GM21367 (cell line): ENCODE data around the gene AVL9.
"Not testable (repeated sequence)": the region's sequence is repeated elsewhere in the genome, so short reads cannot be mapped to it uniquely, and the experiment has no call there.

Source experiments
- ATAC-seq: cut with Tn5 transposase; IDR thresholded peaks from one replicate; pipeline ENCODE4 v1.9.1; 2021; ENCODE audit not compliant: unreplicated experiment

Gene AVL9

DNA sequence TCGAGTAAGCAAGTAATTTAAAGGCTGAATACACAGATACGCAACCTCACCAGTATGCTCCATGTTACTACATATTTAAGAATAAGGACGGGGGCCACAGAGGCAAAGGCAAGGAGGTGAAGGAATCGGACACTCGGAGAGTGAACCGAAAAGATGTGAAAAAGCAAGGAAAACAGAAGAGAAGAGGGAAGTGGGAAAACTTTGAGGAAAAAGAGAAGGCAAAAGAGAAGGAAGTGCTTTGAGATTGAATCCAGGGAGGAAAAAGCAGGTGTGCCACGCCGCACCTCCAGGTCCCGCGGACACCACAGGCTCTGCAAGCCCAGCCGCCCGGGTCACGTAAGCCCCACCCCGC is 367 bp upstream of the AVL9 start:
- ATAC-seq, result peak; percentile 9

DNA sequence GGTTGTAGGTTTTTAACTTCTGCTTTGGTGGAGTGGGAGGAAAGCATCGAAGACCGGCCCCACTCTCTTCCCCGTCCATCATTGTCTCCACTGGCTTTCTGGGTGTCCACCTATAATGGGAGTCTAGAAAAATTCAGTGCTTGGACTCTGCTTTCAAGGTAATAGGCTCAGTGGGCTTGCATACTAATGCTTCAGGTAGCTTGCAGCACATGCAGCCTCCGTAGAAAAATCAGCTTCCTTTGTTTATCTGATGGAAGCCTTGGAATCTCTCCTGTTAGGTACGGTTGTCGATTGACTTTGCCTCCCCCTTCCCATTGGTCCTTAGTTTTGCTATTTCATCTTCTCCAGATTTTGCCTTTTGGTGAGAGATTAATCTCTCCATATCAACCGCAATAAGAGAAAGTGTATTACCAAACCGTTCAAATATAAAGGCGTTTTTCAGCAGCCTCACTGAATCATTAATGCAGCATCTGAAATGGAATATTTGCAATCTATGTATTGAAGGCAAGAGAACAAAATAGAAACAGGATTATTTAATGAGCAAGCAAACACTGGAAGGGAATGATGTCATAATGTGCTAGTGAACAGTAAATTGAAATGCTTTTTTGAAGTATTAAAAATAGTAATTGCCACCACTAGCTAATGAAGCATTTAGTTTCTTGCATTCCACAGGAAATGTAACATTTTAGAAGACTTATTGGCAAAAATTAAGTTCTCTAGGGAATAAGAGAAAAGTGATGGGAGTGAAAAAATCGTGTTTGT is 944 bp downstream of the AVL9 start:
- ATAC-seq, result no peak

DNA sequence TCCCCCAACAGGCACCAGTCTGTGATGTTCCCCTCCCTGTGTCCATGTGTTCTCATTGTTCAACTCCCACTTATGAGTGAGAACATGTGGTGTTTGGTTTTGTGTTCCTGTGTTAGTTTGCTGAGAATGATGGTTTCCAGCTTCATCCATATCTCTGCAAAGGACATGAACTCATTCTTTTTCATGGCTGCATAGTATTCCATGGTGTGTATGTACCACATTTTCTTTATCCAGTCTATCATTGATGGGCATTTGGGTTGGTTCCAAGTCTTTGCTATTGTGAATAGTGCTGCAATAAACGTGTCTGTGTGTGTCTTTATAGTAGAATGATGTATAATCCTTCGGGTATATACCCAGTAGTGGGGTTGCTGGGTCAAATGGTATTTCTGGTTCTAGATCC is 4.5 kb downstream of the AVL9 start:
- ATAC-seq, result not testable (repeated sequence)

DNA sequence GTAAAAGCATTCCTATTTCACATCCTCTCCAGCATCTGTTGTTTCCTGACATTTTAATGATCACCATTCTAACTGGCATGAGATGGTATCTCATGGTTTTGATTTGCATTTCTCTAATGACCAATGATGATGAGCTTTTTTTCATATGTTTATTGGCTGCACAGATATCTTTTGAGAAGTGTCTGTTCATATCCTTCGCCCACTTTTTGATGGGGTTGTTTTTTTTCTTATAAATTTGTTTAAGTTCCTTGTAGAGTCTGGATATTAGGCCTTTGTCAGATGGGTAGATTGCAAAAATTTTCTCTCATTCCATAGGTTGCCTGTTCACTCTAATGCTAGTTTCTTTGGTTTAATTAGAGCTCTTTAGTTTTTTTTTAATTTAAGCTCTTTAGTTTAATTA is 4.9 kb downstream of the AVL9 start:
- not testable (repeated sequence) for ATAC-seq

DNA sequence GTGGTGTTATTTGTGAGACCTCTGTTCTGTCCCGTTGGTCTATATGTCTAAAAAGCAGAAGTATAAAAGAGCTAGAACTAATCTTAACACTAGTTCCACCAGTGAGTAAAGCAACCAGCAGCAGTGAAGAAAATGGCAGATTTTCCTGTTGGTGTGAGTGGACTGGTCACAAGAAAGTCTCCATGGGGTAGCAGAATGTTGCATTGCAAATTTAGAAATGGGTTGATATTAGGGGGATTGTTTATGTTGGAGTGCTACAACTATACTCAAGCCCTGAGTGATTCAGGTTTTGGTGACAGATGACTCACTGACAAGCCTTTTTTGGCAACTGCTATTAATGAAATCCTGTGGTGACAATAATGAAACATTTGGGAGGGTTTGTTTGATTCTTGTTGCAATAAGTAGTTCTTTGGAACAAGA is 5.6 kb downstream of the AVL9 start:
- peak; percentile 64 for ATAC-seq

DNA sequence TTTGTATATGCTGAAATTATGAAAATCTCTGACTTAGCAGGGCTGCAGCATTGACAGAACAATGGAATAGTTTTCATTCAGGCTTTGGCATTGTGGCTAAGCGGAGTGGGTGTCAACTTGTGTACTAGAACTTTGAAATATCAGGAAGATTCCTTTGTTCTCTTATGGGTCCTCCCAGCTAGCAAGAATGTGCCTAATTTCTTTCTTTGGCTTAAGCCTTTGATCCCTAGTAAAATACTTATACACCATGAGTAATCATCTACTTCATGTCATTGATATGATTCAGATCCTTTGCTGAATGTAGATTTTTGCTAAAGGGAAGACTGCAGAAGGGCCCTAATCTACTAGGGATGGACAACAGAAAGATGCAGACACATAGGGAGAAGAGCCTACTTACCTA is 6.2 kb downstream of the AVL9 start:
- ATAC-seq, result no peak

DNA sequence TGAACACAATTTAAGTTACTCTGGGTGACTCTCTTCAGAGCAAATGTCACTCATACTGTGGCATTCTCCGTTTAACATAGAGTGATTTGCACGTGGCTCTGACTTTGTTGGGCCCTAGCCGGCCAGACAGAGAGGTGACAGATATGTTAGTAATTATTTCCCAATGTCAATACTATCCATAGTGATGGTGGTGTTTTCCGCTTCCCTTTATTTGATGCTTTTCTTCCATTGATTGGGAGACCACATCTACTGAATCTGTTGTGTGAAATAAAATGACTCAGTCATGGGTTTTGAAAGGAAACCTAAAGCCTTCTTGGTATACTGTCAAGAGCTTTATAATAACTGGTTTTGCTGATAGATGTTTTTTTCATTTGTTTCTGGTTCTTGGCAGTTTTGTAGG is 7.4 kb downstream of the AVL9 start:
- ATAC-seq, result no peak

DNA sequence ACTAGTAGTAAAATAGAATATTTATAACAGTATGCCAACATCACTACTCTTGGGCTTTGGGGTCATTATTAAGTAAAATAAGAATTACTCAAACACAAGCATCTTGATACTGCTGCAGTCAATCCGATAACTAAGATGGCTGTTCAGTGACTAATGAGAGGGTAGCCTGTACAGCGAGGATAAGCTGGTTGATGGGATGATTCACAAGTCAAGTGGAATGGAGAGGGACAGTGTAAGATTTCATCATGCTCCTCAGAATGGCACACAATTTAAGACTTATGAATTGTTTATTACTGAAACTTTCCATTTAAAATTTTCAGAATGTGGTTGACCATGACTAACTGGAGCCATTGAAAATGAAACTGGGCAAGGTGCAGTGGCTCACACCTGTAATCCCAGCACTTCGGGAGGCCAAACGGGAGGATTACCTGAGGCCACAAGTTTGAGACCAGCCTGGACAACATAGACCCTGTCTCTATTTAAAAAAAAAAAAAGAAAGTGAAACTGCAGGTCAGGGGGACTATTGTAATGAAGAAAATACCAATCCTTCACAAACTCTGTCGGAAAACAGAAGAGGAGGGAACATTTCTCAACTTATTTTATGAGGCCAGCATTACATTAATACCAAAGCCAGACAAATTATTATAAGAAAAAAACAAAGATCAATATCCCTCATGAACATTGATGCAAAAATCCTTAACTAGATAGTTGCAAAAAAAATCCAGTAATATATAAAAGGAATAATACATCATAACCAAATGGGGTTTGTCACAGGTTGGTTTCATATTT is 11.2 kb downstream of the AVL9 start:
- no peak for ATAC-seq

DNA sequence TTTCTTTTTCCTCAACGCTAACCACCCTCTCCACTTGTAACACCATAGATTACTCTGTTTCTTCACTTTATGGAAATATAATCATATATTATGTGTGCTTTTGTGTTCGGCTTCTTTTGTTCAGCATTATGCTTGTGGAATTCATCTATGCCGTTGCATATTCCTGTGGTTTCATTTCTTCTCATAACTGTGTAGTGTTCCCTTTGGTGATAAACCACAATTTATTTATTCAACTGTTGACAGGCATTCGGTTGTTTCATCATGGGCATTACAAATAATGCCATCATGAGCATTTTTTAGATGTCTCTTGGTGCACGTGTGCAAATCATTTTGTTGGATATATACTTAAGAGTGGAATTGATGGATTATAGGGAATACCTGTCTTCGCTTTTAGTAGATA is 12.1 kb downstream of the AVL9 start:
- ATAC-seq, result no peak

DNA sequence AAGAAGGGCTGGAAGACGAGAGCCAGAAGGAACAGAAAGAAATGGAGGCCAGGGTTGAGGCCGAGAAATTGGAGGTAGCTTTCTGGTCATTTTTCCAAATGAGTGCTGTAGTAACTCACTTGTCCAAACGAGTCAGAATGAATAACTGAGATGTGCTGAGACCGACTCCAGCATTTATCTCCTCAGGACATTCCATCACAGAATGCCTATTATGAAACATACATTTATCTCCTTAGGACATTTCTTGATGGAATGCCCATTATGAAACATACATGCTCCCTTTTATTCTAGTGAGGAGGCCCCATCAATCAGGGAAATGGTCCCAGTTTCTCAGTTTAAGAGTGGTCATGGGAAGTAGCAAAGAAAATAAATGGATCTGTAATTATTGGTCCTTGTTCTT is 16.5 kb downstream of the AVL9 start:
- no peak for ATAC-seq

DNA sequence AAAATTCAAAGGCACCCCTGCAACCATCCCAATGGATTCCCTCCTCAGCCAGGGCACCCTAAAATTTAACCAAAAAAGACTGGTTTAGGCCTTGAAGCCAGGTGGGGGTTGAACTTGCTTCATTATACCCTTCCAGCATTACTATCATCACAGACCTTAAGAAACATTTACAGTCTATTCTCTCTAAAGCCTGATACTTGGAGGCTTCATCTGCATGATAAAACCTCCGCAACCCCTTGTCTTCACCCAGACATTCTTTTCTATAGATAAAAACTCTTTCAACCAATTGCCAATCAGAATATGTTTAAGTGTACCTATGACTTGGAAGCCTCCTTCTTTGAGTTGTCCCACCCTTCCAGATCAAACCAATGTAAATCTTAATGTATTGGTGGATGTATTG is 17.9 kb downstream of the AVL9 start:
- ATAC-seq, result no peak

DNA sequence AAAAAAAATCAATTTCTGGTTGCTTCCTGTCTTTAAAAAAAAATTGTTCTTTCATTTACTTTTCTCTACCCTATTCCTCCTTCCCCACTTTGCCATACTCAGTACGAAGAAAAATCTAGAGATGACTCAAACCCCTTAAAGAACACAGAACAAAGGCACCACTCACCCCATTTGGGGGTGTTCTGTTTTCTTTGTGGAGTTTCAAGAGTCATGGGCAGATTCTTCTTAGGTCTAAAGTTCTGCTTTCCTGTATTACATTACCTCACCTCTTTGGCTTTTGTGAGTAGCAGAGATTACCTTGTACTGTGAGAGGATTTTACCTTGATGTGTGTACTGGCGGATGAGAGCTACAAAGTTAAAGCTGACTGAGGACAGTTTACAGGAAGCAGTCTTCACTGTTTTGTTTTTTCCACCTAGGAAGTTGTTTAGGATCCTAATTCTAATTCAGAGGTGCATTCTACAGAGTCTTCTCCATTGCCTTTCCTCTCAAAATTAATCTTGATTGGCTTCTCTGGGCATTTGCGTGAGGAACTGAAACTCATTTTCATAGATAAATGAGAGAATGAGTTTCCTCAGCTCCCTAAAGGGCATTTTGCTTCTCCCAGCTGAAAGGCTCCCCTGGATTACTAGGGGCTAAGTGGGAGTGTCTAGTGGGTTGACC is 20.7 kb downstream of the AVL9 start:
- ATAC-seq, result peak; percentile 58

DNA sequence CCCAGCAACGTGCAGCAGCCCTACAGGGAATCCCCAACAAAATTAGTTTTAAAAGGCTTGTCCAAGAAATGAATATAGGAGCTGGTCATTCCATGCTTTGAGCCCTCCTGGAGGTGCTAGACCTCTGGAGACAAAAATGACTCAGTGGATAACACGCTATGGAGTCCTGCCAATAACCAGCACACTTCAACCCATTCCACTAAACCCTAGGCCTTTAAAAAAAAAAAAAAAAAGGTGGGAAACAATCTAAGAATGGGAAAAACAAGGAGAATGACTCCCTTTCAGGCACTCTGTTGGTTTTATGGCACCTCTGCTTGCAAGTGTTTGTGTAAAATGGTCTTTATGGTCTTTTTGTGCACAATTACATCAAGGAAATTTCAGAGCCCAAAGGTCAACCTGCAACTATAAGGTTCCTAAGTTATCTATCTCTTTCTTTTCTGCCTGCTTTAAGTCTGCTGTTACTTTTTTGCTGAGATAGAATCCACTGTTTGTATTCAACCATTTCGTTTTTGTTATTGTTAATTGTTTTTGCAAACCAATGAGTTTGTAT is 21.3 kb downstream of the AVL9 start:
- no peak for ATAC-seq

DNA sequence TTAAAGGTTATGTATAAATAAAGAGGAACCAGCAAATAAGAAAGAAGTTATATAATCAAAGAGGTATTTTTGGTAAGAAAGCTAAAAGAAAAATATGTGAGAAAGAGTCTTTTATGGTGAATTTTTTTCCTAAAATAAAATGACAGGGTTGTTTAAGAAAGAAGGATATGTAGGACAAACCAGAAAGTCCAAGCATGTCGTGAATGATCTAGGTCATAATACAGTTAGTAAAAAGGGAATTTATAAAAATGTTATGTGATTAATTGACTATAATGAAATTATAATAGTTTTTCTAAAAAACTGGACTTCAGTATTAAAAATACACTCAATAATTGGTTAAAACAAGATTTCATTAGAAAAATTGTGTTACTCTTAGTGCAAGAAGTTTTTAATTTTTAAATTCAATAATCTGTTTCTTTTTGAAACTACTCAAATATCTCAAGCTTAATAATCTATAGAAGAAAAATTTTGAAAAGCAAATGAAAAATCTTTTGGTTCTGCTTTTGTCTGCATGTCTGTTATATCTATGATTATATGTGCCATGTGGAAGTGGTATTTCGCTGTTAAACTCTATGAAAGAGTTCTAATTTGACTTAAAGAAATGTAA is 23.3 kb downstream of the AVL9 start:
- no peak for ATAC-seq

DNA sequence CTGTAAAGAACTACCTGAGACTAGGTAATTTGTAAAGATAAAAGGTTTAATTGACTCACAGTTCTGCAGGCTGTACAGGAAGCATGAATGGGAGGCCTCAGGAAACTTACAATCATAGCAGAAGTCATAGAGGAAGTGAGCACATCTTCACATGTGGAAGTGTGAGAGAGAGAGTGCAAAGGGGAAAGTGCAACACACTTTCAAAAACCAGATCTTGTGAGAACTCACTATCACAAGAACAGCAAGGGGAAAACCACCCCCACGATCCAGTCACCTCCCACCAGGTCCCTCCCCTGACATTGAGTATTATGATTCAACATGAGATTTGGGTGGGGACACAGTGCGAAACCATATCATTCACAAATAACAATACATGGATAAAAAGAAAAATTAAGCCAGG is 24.5 kb downstream of the AVL9 start:
- ATAC-seq, result no peak

DNA sequence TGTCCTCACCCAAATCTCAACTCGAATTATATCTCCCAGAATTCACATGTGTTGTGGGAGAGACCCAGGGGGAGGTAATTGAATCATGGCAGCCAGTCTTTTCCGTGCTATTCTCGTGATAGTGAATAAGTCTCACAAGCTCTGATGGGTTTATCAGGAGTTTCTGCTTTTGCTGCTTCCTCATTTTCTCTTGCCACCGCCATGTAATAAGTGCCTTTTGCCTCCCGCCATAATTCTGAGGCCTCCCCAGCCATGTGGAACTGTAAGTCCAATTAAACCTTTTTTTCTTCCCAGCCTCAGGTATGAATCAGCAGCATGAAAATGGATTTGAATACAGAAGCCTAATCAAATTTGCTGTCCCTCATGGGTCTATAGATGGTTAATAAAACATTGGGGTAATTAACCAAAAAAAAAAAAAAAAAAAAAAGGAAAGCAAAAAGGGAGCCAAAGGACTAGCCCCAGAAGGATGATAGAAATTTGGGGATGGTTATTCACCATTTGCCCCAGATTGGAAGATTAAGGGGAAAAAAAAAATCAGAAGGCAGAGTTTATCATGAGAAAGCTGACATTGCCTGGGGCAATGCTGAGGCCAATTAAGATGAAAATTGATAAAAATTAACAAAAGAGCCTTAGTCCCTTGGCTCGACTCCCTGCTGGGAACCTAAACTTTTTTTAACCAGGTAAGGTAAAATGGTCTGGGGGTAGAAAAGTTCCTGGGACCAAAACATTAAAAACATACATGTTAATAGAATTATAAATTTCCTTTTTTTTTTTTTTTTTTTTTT is 27.6 kb downstream of the AVL9 start:
- no peak for ATAC-seq

DNA sequence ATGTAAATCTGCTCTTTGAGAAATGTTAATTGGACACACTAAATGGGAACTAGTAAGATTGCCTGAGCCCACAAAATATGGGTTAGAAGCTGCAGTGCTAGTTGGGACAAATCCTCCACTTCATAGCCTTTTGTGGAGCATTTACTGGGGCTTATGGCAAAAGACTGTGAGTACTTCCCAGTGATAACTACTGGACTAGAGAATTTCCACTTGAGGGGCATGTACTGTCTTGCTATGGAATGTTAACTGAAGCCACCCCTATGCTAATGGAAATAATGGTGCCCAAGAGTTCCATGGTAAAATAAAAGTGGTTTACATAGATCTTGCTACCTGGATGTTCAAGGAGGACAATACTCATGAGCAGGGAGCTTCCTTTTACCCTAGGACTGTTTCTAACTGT is 29.3 kb downstream of the AVL9 start:
- no peak for ATAC-seq

DNA sequence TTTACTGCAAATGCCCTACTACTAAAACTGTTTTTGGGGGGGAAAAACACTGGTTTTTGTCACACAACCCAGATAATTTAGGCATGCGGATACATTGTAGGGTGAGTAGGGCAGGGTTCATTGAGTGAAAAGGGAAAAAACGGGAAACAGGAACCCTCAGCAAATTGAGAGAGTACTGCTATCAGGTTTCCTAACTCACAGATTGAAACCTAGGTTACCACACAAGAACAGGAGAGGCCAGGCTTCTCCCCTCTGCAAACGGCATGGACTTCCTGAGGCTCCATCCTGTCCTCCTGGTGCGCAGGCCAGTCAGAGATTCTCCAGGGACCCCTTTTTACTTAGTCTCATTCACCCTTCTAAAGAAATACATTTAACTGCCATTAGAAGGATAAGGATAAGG is 30.6 kb downstream of the AVL9 start:
- ATAC-seq, result no peak

DNA sequence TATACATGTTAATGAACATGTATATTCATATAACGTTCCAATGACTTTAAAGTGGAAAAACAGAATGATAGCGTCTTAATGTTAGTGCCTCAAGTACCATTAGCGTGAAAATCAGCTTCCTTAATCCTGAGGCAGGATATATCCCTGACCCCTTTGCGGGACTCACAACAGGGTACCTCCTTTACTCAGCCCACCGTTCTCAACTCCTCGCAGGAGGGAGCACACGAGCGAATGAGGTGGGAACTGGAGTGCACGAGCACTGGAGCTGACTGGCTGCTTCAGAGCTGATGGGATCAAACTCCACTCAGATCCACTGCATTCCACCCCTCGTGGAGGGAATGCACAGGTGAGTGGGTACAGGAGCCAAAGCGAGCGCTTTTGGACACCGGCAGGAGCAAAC is 36.1 kb downstream of the AVL9 start:
- ATAC-seq, result no peak

DNA sequence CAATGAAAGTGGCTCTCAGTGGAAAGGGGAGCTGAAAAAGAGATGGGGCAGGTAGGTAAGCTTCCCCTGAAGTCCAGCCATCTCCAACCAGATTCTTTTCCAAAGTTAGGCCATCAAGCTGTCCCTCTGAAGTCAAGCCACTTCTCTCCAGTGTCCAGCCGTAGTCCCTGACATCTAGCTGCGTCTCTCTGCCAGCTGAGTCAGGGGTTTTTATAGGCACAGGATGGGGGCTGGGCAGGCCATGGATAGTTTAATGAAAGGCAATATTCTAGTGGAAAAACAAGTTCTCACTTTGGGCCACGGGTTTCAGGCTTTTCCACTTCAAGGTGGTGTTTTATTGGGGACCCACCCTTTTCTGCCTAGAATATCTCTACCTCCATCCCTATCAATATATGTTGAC is 36.8 kb downstream of the AVL9 start:
- ATAC-seq, result no peak

DNA sequence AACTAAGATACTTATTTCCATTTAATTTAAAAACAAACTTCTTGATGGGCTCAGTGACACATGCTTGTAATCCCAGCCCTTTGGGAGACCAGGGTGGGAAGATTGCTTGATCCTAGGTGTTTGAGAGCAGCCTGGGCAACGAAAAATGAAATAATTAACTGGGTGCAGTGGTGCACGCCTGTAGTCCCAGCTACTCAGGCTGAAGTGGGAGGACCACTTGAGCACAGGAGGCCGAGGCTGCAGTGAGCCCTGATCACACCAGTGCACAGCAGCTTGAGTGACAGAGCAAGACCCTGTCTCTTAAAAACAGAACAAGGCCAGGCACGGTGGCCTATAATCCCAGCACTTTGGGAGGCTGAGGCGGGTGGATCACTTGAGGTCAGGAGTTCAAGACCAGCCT is 37.4 kb downstream of the AVL9 start:
- no peak for ATAC-seq
